Smooth muscle cell (in vitro differentiated cells): ENCODE data around the gene CERK. TPM values are rescaled to one million over a fixed set of nuclear protein-coding genes. Genes with fewer than 3 reads are reported as not detected.

Source experiments
- DNase-seq: peaks from one replicate; lab custom pipeline; 2025; ENCODE audit not compliant: unreplicated experiment; lab: John Stamatoyannopoulos, UW
- H2AFZ ChIP-seq: fragments of 200-600 bp; sonication (generic); 2 replicates; pipeline ENCODE4 v1.6.0; 2016; ENCODE audit warnings: antibody characterized with exemption, low read depth, mild to moderate bottlenecking
- H3F3A ChIP-seq: fragments of 200-600 bp; sonication (generic); 2 replicates; pipeline ENCODE4 v1.6.0; 2017; ENCODE audit warnings: antibody characterized with exemption, low read depth
- H3K27ac ChIP-seq: fragments of 200-600 bp; sonication (generic); 2 replicates; pipeline ENCODE4 v1.5.1; 2016; ENCODE audit warnings: low read depth, mild to moderate bottlenecking
- H3K27me3 ChIP-seq: fragments of 200-600 bp; sonication (generic); 2 replicates; pipeline ENCODE4 v1.6.1; 2016; ENCODE audit warnings: low read depth, mild to moderate bottlenecking
- H3K36me3 ChIP-seq: fragments of 200-600 bp; sonication (generic); 2 replicates; pipeline ENCODE4 v1.5.1; 2016; ENCODE audit warnings: low read depth
- H3K4me1 ChIP-seq: fragments of 200-600 bp; sonication (generic); 2 replicates; pipeline ENCODE4 v1.5.1; 2016; ENCODE audit warnings: low read depth
- H3K4me2 ChIP-seq: fragments of 200-600 bp; sonication (generic); 2 replicates; pipeline ENCODE4 v1.6.0; 2016; ENCODE audit warnings: mild to moderate bottlenecking
- H3K4me3 ChIP-seq: fragments of 200-600 bp; sonication (generic); 2 replicates; pipeline ENCODE4 v1.5.1; 2016; ENCODE audit warnings: mild to moderate bottlenecking
- H3K79me2 ChIP-seq: fragments of 200-600 bp; sonication (generic); 2 replicates; pipeline ENCODE4 v1.6.0; 2016; ENCODE audit warnings: low read depth, mild to moderate bottlenecking
- H3K9ac ChIP-seq: fragments of 200-600 bp; sonication (generic); 2 replicates; pipeline ENCODE4 v1.6.0; 2016; ENCODE audit warnings: low read depth
- H3K9me3 ChIP-seq: fragments of 200-600 bp; sonication (generic); replicated peaks from 2 replicates; pipeline ENCODE4 v1.5.1; 2016; ENCODE audit warnings: low read depth
- H4K20me1 ChIP-seq: fragments of 200-600 bp; sonication (generic); 2 replicates; pipeline ENCODE4 v1.6.0; 2016; ENCODE audit warnings: low read depth
- CTCF ChIP-seq: fragments of 200-600 bp; sonication (generic); IDR thresholded peaks from 2 replicates; pipeline ENCODE4 v1.5.1; 2017; ENCODE audit warnings: borderline replicate concordance, mild to moderate bottlenecking, antibody characterized with exemption; ENCODE audit not compliant: insufficient read depth, poor library complexity, severe bottlenecking
- WGBS: methylation state at CpG from one replicate; pipeline ENCODE4 v1.1.7; 2016; ENCODE audit warnings: low lambda C conversion rate; 5-methylcytosine and 5-hydroxymethylcytosine counted together
- polyA plus RNA-seq: library from polyadenylated mRNA; unstranded; fragments of >200 nt; fragmentation: Nextera tagmentation; extraction: Ambion mirVana; gene quantifications from 2 replicates; pipeline ENCODE4 v1.2.1, GENCODE V29; 2016
- total RNA-seq: library from RNA; depleted of rRNA; stranded (reverse); fragments of >200 nt; gene quantifications from 2 replicates; pipeline ENCODE4 v1.2.3, GENCODE V29; 2014

CERK gene
- total and polyA plus RNA-seq, 2 experiments from 2014 or later = 25.4 to 25.6 TPM

- peaks cover 62% of the 10 kb centered on the region for H3K79me2 ChIP-seq
- no peaks in the 10 kb centered on the region for H3F3A ChIP-seq
- no peaks in the 10 kb centered on the region for H3K9me3 ChIP-seq
- H3K4me1 ChIP-seq = peaks cover 15% of the 10 kb centered on the region
- 17% methylated on average over 21 of the region's 53 CpGs for WGBS
- peak overlapping the region; percentile 55 for H2AFZ ChIP-seq
- no peak overlapping the region for H3K27ac ChIP-seq
- H3K4me3 ChIP-seq = peak overlapping the region; percentile 91
- DNase-seq = no peak
- H3K36me3 ChIP-seq = no peaks in the 10 kb centered on the region
- no peaks in the 10 kb centered on the region for H3K27me3 ChIP-seq
- peaks cover 51% of the 10 kb centered on the region for H4K20me1 ChIP-seq
- peak overlapping the region; percentile 62 for H3K9ac ChIP-seq
- no peak for TF ChIP-seq CTCF
- peak overlapping the region; percentile 99 for H3K4me2 ChIP-seq
Observed at GRCh38 chr22:46737105-46737975, 712 bp downstream of the CERK start.

- Histone ChIP-seq H2AFZ (no peak overlapping the region), H4K20me1 (peaks cover 57% of the 10 kb centered on the region), H3K27ac (no peak overlapping the region), H3K27me3 (no peaks in the 10 kb centered on the region), H3K4me2 (peak overlapping the region; percentile 99), H3K79me2 (peaks cover 68% of the 10 kb centered on the region), H3K36me3 (no peaks in the 10 kb centered on the region), H3K4me1 (peaks cover 18% of the 10 kb centered on the region), H3F3A (no peaks in the 10 kb centered on the region), H3K4me3 (peak overlapping the region; percentile 91), H3K9ac (no peak overlapping the region), H3K9me3 (no peaks in the 10 kb centered on the region)
- no peak for DNase-seq
- WGBS = 78% methylated on average over 8 of the region's 8 CpGs
- no peak for TF ChIP-seq CTCF
Observed at GRCh38 chr22:46736705-46737104, 1.3 kb downstream of the CERK start.

GRCh38 chr22:46735747-46736608, 2.1 kb downstream of the CERK start:
- Histone ChIP-seq H3K4me1 (peaks cover 19% of the 10 kb centered on the region), H3K27ac (no peak overlapping the region), H3K4me3 (no peak overlapping the region), H3K36me3 (no peaks in the 10 kb centered on the region), H3K27me3 (no peaks in the 10 kb centered on the region), H3K9ac (no peak overlapping the region), H3F3A (no peaks in the 10 kb centered on the region), H3K9me3 (no peaks in the 10 kb centered on the region), H3K79me2 (peaks cover 72% of the 10 kb centered on the region), H4K20me1 (peaks cover 64% of the 10 kb centered on the region), H2AFZ (no peak overlapping the region), H3K4me2 (peak overlapping the region; percentile 99)
- 66% methylated on average over 13 of the region's 13 CpGs for WGBS
- TF ChIP-seq CTCF = no peak
- DNase-seq = no peak
